ENCODE results near the gene ELMO2.

GRCh38 chr20:46355778-46356177 is 50.6 kb downstream of the ELMO2 start:
- TF ChIP-seq CTCF (IDR thresholded peaks at IDR 0.05) (no peak), POLR2AphosphoS5 (IDR thresholded peaks at IDR 0.05) (no peak), POLR2A (IDR thresholded peaks at IDR 0.05) (no peak)

All from prostate gland (tissue), 2 donors.